CD4-positive, alpha-beta T cell (primary cell): ENCODE results near the gene ARHGAP15. TPM values are rescaled to one million over a fixed set of nuclear protein-coding genes. Genes with fewer than 3 reads are reported as not detected.

ENCODE experiments used
- ATAC-seq: fragments of 200-7000 bp; cut with Tn5 transposase; one replicate; pipeline ENCODE4 v1.10.0; 2022; ENCODE audit warnings: mild to moderate bottlenecking; ENCODE audit not compliant: poor library complexity
- CTCF ChIA-PET: fragments of 350-600 bp; sonication (Branson Sonifier 250); formaldehyde crosslinking; loops from one replicate; lab custom pipeline; 2021; ENCODE audit warnings: antibody characterized with exemption, inconsistent platforms; lab: Charles Lee
- POLR2A ChIA-PET: fragments of 350-600 bp; sonication (Branson Sonifier 250); formaldehyde crosslinking; loops from one replicate; lab custom pipeline; 2021; ENCODE audit warnings: antibody characterized with exemption, inconsistent platforms; lab: Charles Lee
- DNase-seq, 14 experiments: peaks; one replicate each; pipeline ENCODE4 v3.0.0-alpha.2; 2013 to 2020; ENCODE audit warnings: mixed read lengths in 2 of 14
- H3K27ac ChIP-seq, 2 donors: one replicate each; pipeline versions ENCODE4 v1.5.1 to v1.7.0; 2013; ENCODE audit warnings: low read length in 2 of 2, low read depth in 1 of 2, mild to moderate bottlenecking in 1 of 2
- H3K27me3 ChIP-seq, 2 experiments: 1 replicate in 1 of 2; 2 replicates in 1 of 2; pipeline versions ENCODE4 v1.6.1 to v1.7.0; 2013; ENCODE audit warnings: low read length in 2 of 2, control low read depth in 1 of 2, mild to moderate bottlenecking in 1 of 2, moderate library complexity in 1 of 2; ENCODE audit not compliant: insufficient read depth in 2 of 2, control insufficient read depth in 1 of 2
- H3K36me3 ChIP-seq: one replicate; pipeline ENCODE4 v1.6.1; 2013; ENCODE audit warnings: low read length, control low read depth; ENCODE audit not compliant: insufficient read depth
- H3K4me1 ChIP-seq: one replicate; pipeline ENCODE4 v1.6.1; 2013; ENCODE audit warnings: low read length, control low read depth; ENCODE audit not compliant: insufficient read depth
- H3K4me3 ChIP-seq: one replicate; pipeline ENCODE4 v1.5.1; 2013; ENCODE audit warnings: mild to moderate bottlenecking, low read length, moderate library complexity
- H3K9me3 ChIP-seq, 2 experiments: 1 replicate in 1 of 2; 2 replicates in 1 of 2; pipeline versions ENCODE4 v1.6.1 to v1.7.0; 2013; ENCODE audit warnings: low read length in 2 of 2, mild to moderate bottlenecking in 2 of 2, control low read depth in 1 of 2, moderate library complexity in 1 of 2; ENCODE audit not compliant: control insufficient read depth in 1 of 2, insufficient read depth in 1 of 2
- H3K27ac Mint-ChIP-seq: one replicate; pipeline ENCODE4 v1.8.0; 2020; ENCODE audit warnings: mixed read lengths
- H3K27me3 Mint-ChIP-seq: one replicate; pipeline ENCODE4 v1.8.0; 2021; ENCODE audit warnings: mixed read lengths
- H3K36me3 Mint-ChIP-seq: one replicate; pipeline ENCODE4 v1.8.0; 2021; ENCODE audit warnings: low read depth, mixed read lengths
- H3K4me1 Mint-ChIP-seq: one replicate; pipeline ENCODE4 v1.8.0; 2021; ENCODE audit warnings: low read depth, mixed read lengths
- H3K4me3 Mint-ChIP-seq: one replicate; pipeline ENCODE4 v1.8.0; 2020; ENCODE audit warnings: mild to moderate bottlenecking, mixed read lengths
- H3K9me3 Mint-ChIP-seq: one replicate; pipeline ENCODE4 v1.8.0; 2020; ENCODE audit warnings: mixed read lengths
- CTCF ChIP-seq: fragments of 200-600 bp; IDR thresholded peaks from one replicate; pipeline ENCODE4 v1.8.0; 2022; ENCODE audit warnings: antibody characterized with exemption, mild to moderate bottlenecking
- intact Hi-C, 2 experiments: fragments of 100-400 bp; cut with DNase I in 1 of 2; cut with micrococcal nuclease in 1 of 2; formaldehyde crosslinking; loops; one replicate each; pipeline versions ENCODE4 v1.15.1 to v1.9.0; 2023 to 2025; cut with DNase I, micrococcal nuclease
- total RNA-seq, 174 experiments: library from RNA in 2 of 174; stranded (reverse) in 2 of 174; gene quantifications; one replicate each; pipeline ENCODE4 v1.2.3 and lab custom pipeline; 2021 to 2026

The ARHGAP15 gene
- total RNA-seq, 2 experiments from 2014 or later: 158 to 165 TPM

GRCh38 chr2:143632751-143633374, 503.6 kb downstream of the ARHGAP15 start:
- ChIA-PET CTCF (no interaction called here), POLR2A (no interaction called here)
- Mint-ChIP-seq H3K27me3 (no peaks in the 10 kb centered on the region), H3K9me3 (peaks cover 20% of the 10 kb centered on the region), H3K4me1 (peaks cover 15% of the 10 kb centered on the region), H3K4me3 (no peak overlapping the region), H3K36me3 (peaks cover 99% of the 10 kb centered on the region), H3K27ac (no peak overlapping the region)
- intact Hi-C loops: no loop called here
- TF ChIP-seq CTCF: no peak
- DNase-seq: no peak
- ATAC-seq: no peak
- Histone ChIP-seq H3K4me1 (no peaks in the 10 kb centered on the region), H3K4me3 (no peak overlapping the region), H3K27ac (no peak overlapping the region), H3K36me3 (peaks cover 52% of the 10 kb centered on the region), H3K27me3 (no peaks in the 10 kb centered on the region), H3K9me3 (peaks cover 0 to 11% of the 10 kb centered on the region in 2 experiments)

GRCh38 chr2:143633419-143633818, 504.2 kb downstream of the ARHGAP15 start:
- H3K36me3 Mint-ChIP-seq: peaks cover 94% of the 10 kb centered on the region
- no peak for ATAC-seq
- POLR2A ChIA-PET: no interaction called here
- H3K27me3 Mint-ChIP-seq: no peaks in the 10 kb centered on the region
- no peak overlapping the region for H3K4me3 ChIP-seq
- no peak overlapping the region for H3K27ac Mint-ChIP-seq
- H3K4me1 ChIP-seq: no peaks in the 10 kb centered on the region
- peaks cover 0 to 11% of the 10 kb centered on the region in 2 experiments for H3K9me3 ChIP-seq
- CTCF ChIA-PET: no interaction called here
- H3K27me3 ChIP-seq: no peaks in the 10 kb centered on the region
- intact Hi-C loops: no loop called here
- peaks cover 20% of the 10 kb centered on the region for H3K9me3 Mint-ChIP-seq
- DNase-seq: no peak
- no peak overlapping the region for H3K27ac ChIP-seq
- no peak for TF ChIP-seq CTCF
- H3K4me3 Mint-ChIP-seq: no peak overlapping the region
- peaks cover 47% of the 10 kb centered on the region for H3K36me3 ChIP-seq
- H3K4me1 Mint-ChIP-seq: peaks cover 11% of the 10 kb centered on the region

GRCh38 chr2:143635302-143635701, 506.1 kb downstream of the ARHGAP15 start:
- POLR2A ChIA-PET: no interaction called here
- TF ChIP-seq CTCF: no peak
- peaks cover 0 to 11% of the 10 kb centered on the region in 2 experiments for H3K9me3 ChIP-seq
- ATAC-seq (no peak), DNase-seq (no peak)
- no peaks in the 10 kb centered on the region for H3K27me3 Mint-ChIP-seq
- peaks cover 49% of the 10 kb centered on the region for H3K36me3 ChIP-seq
- H3K4me3 Mint-ChIP-seq: no peak overlapping the region
- no peak overlapping the region for H3K4me3 ChIP-seq
- no peak overlapping the region for H3K27ac ChIP-seq
- no peaks in the 10 kb centered on the region for H3K27me3 ChIP-seq
- CTCF ChIA-PET: no interaction called here
- peaks cover 16% of the 10 kb centered on the region for H3K4me1 Mint-ChIP-seq
- intact Hi-C loops: no loop called here
- no peaks in the 10 kb centered on the region for H3K4me1 ChIP-seq
- H3K36me3 Mint-ChIP-seq: peaks cover 91% of the 10 kb centered on the region
- H3K27ac Mint-ChIP-seq: no peak overlapping the region
- peaks cover 20% of the 10 kb centered on the region for H3K9me3 Mint-ChIP-seq
